Hepatocyte (in vitro differentiated cells): ENCODE measurements around the gene FAM171A2. TPM values are rescaled to one million over a fixed set of nuclear protein-coding genes. Genes with fewer than 3 reads are reported as not detected.

Source experiments
- DNase-seq: peaks from one replicate; pipeline ENCODE4 v3.0.0-alpha.2; 2016; ENCODE audit warnings: low spot score
- H2AFZ ChIP-seq: fragments of 200-600 bp; sonication (generic); 2 replicates; pipeline ENCODE4 v1.6.0; 2016; ENCODE audit warnings: antibody characterized with exemption, mild to moderate bottlenecking
- H3K27ac ChIP-seq: fragments of 200-600 bp; sonication (generic); 2 replicates; pipeline ENCODE4 v1.5.1; 2016; ENCODE audit warnings: mild to moderate bottlenecking
- H3K27me3 ChIP-seq: fragments of 200-600 bp; sonication (generic); 2 replicates; pipeline ENCODE4 v1.6.1; 2016
- H3K36me3 ChIP-seq: fragments of 200-600 bp; sonication (generic); replicated peaks from 2 replicates; pipeline ENCODE4 v1.5.1; 2016; ENCODE audit warnings: low read depth; ENCODE audit not compliant: insufficient read depth
- H3K4me1 ChIP-seq: fragments of 200-600 bp; sonication (generic); 2 replicates; pipeline ENCODE4 v1.5.1; 2016; ENCODE audit warnings: mild to moderate bottlenecking, moderate library complexity; ENCODE audit not compliant: insufficient read depth
- H3K4me2 ChIP-seq: fragments of 200-600 bp; sonication (generic); 2 replicates; pipeline ENCODE4 v1.6.0; 2016
- H3K4me3 ChIP-seq: fragments of 200-600 bp; sonication (generic); 2 replicates; pipeline ENCODE4 v1.5.1; 2016; ENCODE audit warnings: mild to moderate bottlenecking
- H3K79me2 ChIP-seq: fragments of 200-600 bp; sonication (generic); 2 replicates; pipeline ENCODE4 v1.6.0; 2017; ENCODE audit warnings: mild to moderate bottlenecking
- H3K9me2 ChIP-seq: fragments of 200-600 bp; sonication (generic); replicated peaks from 2 replicates; pipeline ENCODE4 v1.6.0; 2017; ENCODE audit warnings: mild to moderate bottlenecking; ENCODE audit not compliant: insufficient read depth
- H3K9me3 ChIP-seq: fragments of 200-600 bp; sonication (generic); 2 replicates; pipeline ENCODE4 v1.5.1; 2016; ENCODE audit warnings: low read depth, mild to moderate bottlenecking
- H4K20me1 ChIP-seq: fragments of 200-600 bp; sonication (generic); 2 replicates; pipeline ENCODE4 v1.6.0; 2016; ENCODE audit warnings: mild to moderate bottlenecking; ENCODE audit not compliant: insufficient read depth, poor library complexity, severe bottlenecking
- EZH2 ChIP-seq: fragments of 200-600 bp; sonication (generic); IDR thresholded peaks from 2 replicates; pipeline ENCODE4 v1.6.1; 2016; ENCODE audit warnings: antibody characterized with exemption, mild to moderate bottlenecking, borderline replicate concordance
- EZH2phosphoT487 ChIP-seq: fragments of 200-600 bp; sonication (generic); IDR thresholded peaks from one replicate; pipeline ENCODE4 v1.6.1; 2018; ENCODE audit warnings: antibody characterized with exemption, mild to moderate bottlenecking, low read depth, moderate library complexity; ENCODE audit not compliant: unreplicated experiment, severe bottlenecking
- WGBS: methylation state at CpG from one replicate; pipeline ENCODE4 v1.1.6; 2016; ENCODE audit warnings: low lambda C conversion rate; ENCODE audit errors: missing lambda C conversion rate; 5-methylcytosine and 5-hydroxymethylcytosine counted together
- polyA plus RNA-seq: library from polyadenylated mRNA; unstranded; fragments of >200 nt; fragmentation: Nextera tagmentation; extraction: Ambion mirVana; gene quantifications from 2 replicates; pipeline ENCODE4 v1.2.1, GENCODE V29; 2016
- total RNA-seq: library from RNA; depleted of rRNA; stranded (reverse); fragments of >200 nt; gene quantifications from 2 replicates; pipeline ENCODE4 v1.2.3, GENCODE V29; 2014
- TF ChIP-seq, protein P1 (sequence below): fragments of 200-600 bp; sonication (generic); IDR thresholded peaks from 2 replicates; pipeline ENCODE4 v1.5.1; 2016; ENCODE audit warnings: antibody characterized with exemption, mild to moderate bottlenecking; ENCODE audit not compliant: poor library complexity

Gene FAM171A2
- total and polyA plus RNA-seq, 2 experiments from 2014 or later, result 13.9 to 22.8 TPM

DNA sequence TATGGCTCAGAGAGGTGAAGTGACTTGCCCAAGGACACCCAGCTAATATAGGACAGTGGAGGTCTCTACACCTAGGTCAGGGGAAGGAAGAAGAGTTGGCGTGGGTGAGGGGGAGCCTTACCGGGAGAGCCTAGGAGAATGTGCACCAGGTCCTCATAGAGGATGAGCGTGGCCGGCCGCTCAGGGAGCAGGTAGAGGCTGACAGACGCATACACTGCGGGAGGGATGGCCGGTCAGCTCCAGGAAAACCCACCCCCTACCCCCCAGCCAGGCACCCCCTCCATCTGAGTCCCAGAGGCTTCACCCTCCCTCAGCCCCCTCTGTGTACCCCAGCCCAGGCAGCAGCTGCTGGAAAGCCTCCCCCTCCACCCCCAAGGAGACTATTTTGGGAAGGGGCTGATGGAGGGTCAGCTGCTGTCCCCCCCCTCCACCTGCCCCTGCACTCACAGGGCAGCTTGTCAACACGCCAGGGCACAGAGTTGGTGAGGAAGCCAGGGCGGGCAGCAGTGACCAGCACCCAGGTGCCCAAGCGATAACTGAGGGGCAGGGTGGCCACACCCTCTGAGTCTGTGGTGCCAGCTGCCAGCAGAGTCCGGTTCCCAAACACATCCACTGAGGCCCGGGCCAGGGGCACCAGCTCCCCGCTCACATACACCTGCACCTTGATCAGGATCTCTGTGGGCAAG, 4.1 kb downstream of the FAM171A2 start:
- Histone ChIP-seq H3K4me3 (no peak overlapping the region), H3K27ac (no peak overlapping the region), H2AFZ (no peak overlapping the region), H4K20me1 (peaks cover 13% of the 10 kb centered on the region), H3K27me3 (no peaks in the 10 kb centered on the region), H3K9me2 (no peaks in the 10 kb centered on the region), H3K4me1 (peaks cover 24% of the 10 kb centered on the region), H3K36me3 (no peaks in the 10 kb centered on the region), H3K9me3 (no peaks in the 10 kb centered on the region), H3K4me2 (no peak overlapping the region), H3K79me2 (peaks cover 8% of the 10 kb centered on the region)
- no peak for DNase-seq
- WGBS, result 92% methylated on average over 12 of the region's 14 CpGs
- TF ChIP-seq EZH2, result no peak
- TF ChIP-seq, protein P1, sequence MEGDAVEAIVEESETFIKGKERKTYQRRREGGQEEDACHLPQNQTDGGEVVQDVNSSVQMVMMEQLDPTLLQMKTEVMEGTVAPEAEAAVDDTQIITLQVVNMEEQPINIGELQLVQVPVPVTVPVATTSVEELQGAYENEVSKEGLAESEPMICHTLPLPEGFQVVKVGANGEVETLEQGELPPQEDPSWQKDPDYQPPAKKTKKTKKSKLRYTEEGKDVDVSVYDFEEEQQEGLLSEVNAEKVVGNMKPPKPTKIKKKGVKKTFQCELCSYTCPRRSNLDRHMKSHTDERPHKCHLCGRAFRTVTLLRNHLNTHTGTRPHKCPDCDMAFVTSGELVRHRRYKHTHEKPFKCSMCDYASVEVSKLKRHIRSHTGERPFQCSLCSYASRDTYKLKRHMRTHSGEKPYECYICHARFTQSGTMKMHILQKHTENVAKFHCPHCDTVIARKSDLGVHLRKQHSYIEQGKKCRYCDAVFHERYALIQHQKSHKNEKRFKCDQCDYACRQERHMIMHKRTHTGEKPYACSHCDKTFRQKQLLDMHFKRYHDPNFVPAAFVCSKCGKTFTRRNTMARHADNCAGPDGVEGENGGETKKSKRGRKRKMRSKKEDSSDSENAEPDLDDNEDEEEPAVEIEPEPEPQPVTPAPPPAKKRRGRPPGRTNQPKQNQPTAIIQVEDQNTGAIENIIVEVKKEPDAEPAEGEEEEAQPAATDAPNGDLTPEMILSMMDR, result no peak
- TF ChIP-seq EZH2phosphoT487, result no peak

DNA sequence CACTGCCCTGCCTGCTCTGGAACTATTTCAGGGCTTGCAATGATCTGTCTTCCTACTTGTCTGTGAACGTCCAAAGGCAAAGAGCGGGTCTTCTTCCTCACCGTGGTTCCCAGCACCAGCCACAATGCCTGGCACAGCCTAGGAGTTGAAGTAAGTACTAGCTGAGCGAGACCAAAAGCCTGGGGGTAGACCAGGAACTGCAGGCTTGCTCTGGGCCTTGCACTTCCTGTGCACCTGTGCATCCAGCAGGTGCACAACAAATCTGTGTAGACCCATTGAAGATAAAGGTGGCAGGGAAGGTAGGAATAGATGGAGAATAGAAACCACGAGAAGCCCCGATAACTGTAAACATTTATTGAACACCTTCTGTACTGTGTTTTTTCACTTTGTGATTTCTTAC, 4.6 kb downstream of the FAM171A2 start:
- peaks cover 13% of the 10 kb centered on the region for H4K20me1 ChIP-seq
- no peak overlapping the region for H3K4me2 ChIP-seq
- no peak overlapping the region for H3K27ac ChIP-seq
- no peak overlapping the region for H2AFZ ChIP-seq
- no peaks in the 10 kb centered on the region for H3K9me2 ChIP-seq
- no peak overlapping the region for H3K4me3 ChIP-seq
- peaks cover 24% of the 10 kb centered on the region for H3K4me1 ChIP-seq
- TF ChIP-seq, protein P1, result no peak
- no peak for TF ChIP-seq EZH2phosphoT487
- H3K9me3 ChIP-seq, result no peaks in the 10 kb centered on the region
- no peaks in the 10 kb centered on the region for H3K27me3 ChIP-seq
- H3K36me3 ChIP-seq, result no peaks in the 10 kb centered on the region
- H3K79me2 ChIP-seq, result peaks cover 8% of the 10 kb centered on the region
- 94% methylated on average over 6 of the region's 6 CpGs for WGBS
- no peak for DNase-seq

- Histone ChIP-seq H3K9me2 (no peaks in the 10 kb centered on the region), H3K79me2 (peaks cover 4% of the 10 kb centered on the region), H3K4me3 (no peak overlapping the region), H3K27ac (no peak overlapping the region), H4K20me1 (peaks cover 13% of the 10 kb centered on the region), H3K27me3 (no peaks in the 10 kb centered on the region), H3K36me3 (no peaks in the 10 kb centered on the region), H3K4me2 (no peak overlapping the region), H3K9me3 (no peaks in the 10 kb centered on the region), H2AFZ (no peak overlapping the region), H3K4me1 (peaks cover 28% of the 10 kb centered on the region)
- no peak for TF ChIP-seq EZH2
- no peak for TF ChIP-seq EZH2phosphoT487
- no peak for DNase-seq
- WGBS, result 89% methylated on average over 9 of the region's 9 CpGs
Observed at GRCh38 chr17:44358066-44358465, 5.6 kb downstream of the FAM171A2 start.

- H3K27ac ChIP-seq, result no peak overlapping the region
- H4K20me1 ChIP-seq, result peaks cover 4% of the 10 kb centered on the region
- H3K79me2 ChIP-seq, result no peaks in the 10 kb centered on the region
- no peak overlapping the region for H3K4me2 ChIP-seq
- no peaks in the 10 kb centered on the region for H3K9me3 ChIP-seq
- H3K4me1 ChIP-seq, result peaks cover 12% of the 10 kb centered on the region
- no peak for DNase-seq
- TF ChIP-seq, protein P1, result no peak
- TF ChIP-seq EZH2, result no peak
- TF ChIP-seq EZH2phosphoT487, result no peak
- H2AFZ ChIP-seq, result no peak overlapping the region
- WGBS, result 96% methylated on average over 11 of the region's 11 CpGs
- no peak overlapping the region for H3K4me3 ChIP-seq
- H3K9me2 ChIP-seq, result no peaks in the 10 kb centered on the region
- H3K27me3 ChIP-seq, result no peaks in the 10 kb centered on the region
- H3K36me3 ChIP-seq, result no peaks in the 10 kb centered on the region
Observed at GRCh38 chr17:44356241-44356640, 7.4 kb downstream of the FAM171A2 start.
